Measurements from ENCODE around the gene RGS10.

The RGS10 gene

GRCh38 chr10:119542988-119543813 is 682 bp upstream of the RGS10 start:
- DNase-seq (ENCODE audit: low read depth, low spot score), result no peak
- peaks cover 5% of the 10 kb centered on the region for H3K4me1 ChIP-seq (ENCODE audit: insufficient read depth, insufficient read length)
- no peaks in the 10 kb centered on the region for H3K9me3 ChIP-seq (ENCODE audit: insufficient read depth, low read length)
- no peak for TF ChIP-seq ZNF274 (IDR thresholded peaks at IDR 0.05; ENCODE audit: low read depth, low read length)
- TF ChIP-seq SUZ12 (IDR thresholded peaks at IDR 0.05; ENCODE audit: extremely low read depth, insufficient read depth, insufficient read length), result no peak
- TF ChIP-seq YY1 (IDR thresholded peaks at IDR 0.05; ENCODE audit: insufficient read depth, insufficient read length), result no peak
- H3K27me3 ChIP-seq (ENCODE audit: insufficient read depth, insufficient read length), result peaks cover 25% of the 10 kb centered on the region
- peak overlapping the region; percentile 79 for H3K9ac ChIP-seq (ENCODE audit: insufficient read length, low read depth)
- H3K36me3 ChIP-seq (ENCODE audit: insufficient read depth, insufficient read length, low read length), result no peaks in the 10 kb centered on the region
- peak overlapping the region; percentile 55 for H3K4me3 ChIP-seq (ENCODE audit: insufficient read length, low read depth)

GRCh38 chr10:119541459-119542356 is 811 bp downstream of the RGS10 start:
- H3K4me1 ChIP-seq (ENCODE audit: insufficient read depth, insufficient read length), result peaks cover 5% of the 10 kb centered on the region
- DNase-seq (ENCODE audit: low read depth, low spot score), result no peak

GRCh38 chr10:119541046-119541445 is 1.5 kb downstream of the RGS10 start:
- Histone ChIP-seq H3K9me3 (ENCODE audit: insufficient read depth, low read length) (no peaks in the 10 kb centered on the region), H3K4me1 (ENCODE audit: insufficient read depth, insufficient read length) (peaks cover 5% of the 10 kb centered on the region), H3K4me3 (ENCODE audit: insufficient read length, low read depth) (no peak overlapping the region), H3K9ac (ENCODE audit: insufficient read length, low read depth) (no peak overlapping the region), H3K27me3 (ENCODE audit: insufficient read depth, insufficient read length) (peaks cover 25% of the 10 kb centered on the region), H3K36me3 (ENCODE audit: insufficient read depth, insufficient read length, low read length) (no peaks in the 10 kb centered on the region)
- TF ChIP-seq ZNF274 (IDR thresholded peaks at IDR 0.05; ENCODE audit: low read depth, low read length) (no peak), YY1 (IDR thresholded peaks at IDR 0.05; ENCODE audit: insufficient read depth, insufficient read length) (no peak), SUZ12 (IDR thresholded peaks at IDR 0.05; ENCODE audit: extremely low read depth, insufficient read depth, insufficient read length) (no peak)
- DNase-seq (ENCODE audit: low read depth, low spot score), result no peak

More at GRCh38 chr10:119541459-119542356, 811 bp downstream of the RGS10 start:
- H3K36me3 ChIP-seq (ENCODE audit: insufficient read depth, insufficient read length, low read length), result no peaks in the 10 kb centered on the region
- H3K9ac ChIP-seq (ENCODE audit: insufficient read length, low read depth), result peak overlapping the region; percentile 79
- peak overlapping the region; percentile 55 for H3K4me3 ChIP-seq (ENCODE audit: insufficient read length, low read depth)
- H3K27me3 ChIP-seq (ENCODE audit: insufficient read depth, insufficient read length), result peaks cover 25% of the 10 kb centered on the region
- TF ChIP-seq ZNF274 (IDR thresholded peaks at IDR 0.05; ENCODE audit: low read depth, low read length) (no peak), SUZ12 (IDR thresholded peaks at IDR 0.05; ENCODE audit: extremely low read depth, insufficient read depth, insufficient read length) (no peak), YY1 (IDR thresholded peaks at IDR 0.05; ENCODE audit: insufficient read depth, insufficient read length) (no peak)
- H3K9me3 ChIP-seq (ENCODE audit: insufficient read depth, low read length), result no peaks in the 10 kb centered on the region

GRCh38 chr10:119540038-119540437 is 2.5 kb downstream of the RGS10 start:
- no peak overlapping the region for H3K4me3 ChIP-seq (ENCODE audit: insufficient read length, low read depth)
- peaks cover 25% of the 10 kb centered on the region for H3K27me3 ChIP-seq (ENCODE audit: insufficient read depth, insufficient read length)
- H3K4me1 ChIP-seq (ENCODE audit: insufficient read depth, insufficient read length), result peaks cover 5% of the 10 kb centered on the region
- no peak overlapping the region for H3K9ac ChIP-seq (ENCODE audit: insufficient read length, low read depth)
- TF ChIP-seq SUZ12 (IDR thresholded peaks at IDR 0.05; ENCODE audit: extremely low read depth, insufficient read depth, insufficient read length), result no peak
- no peak for TF ChIP-seq YY1 (IDR thresholded peaks at IDR 0.05; ENCODE audit: insufficient read depth, insufficient read length)
- no peak for TF ChIP-seq ZNF274 (IDR thresholded peaks at IDR 0.05; ENCODE audit: low read depth, low read length)
- no peak for DNase-seq (ENCODE audit: low read depth, low spot score)
- H3K36me3 ChIP-seq (ENCODE audit: insufficient read depth, insufficient read length, low read length), result no peaks in the 10 kb centered on the region
- H3K9me3 ChIP-seq (ENCODE audit: insufficient read depth, low read length), result no peaks in the 10 kb centered on the region

GRCh38 chr10:119539359-119539825 is 3.1 kb downstream of the RGS10 start:
- Histone ChIP-seq H3K27me3 (ENCODE audit: insufficient read depth, insufficient read length) (peaks cover 25% of the 10 kb centered on the region), H3K9ac (ENCODE audit: insufficient read length, low read depth) (no peak overlapping the region), H3K4me3 (ENCODE audit: insufficient read length, low read depth) (no peak overlapping the region), H3K36me3 (ENCODE audit: insufficient read depth, insufficient read length, low read length) (no peaks in the 10 kb centered on the region), H3K4me1 (ENCODE audit: insufficient read depth, insufficient read length) (peaks cover 5% of the 10 kb centered on the region), H3K9me3 (ENCODE audit: insufficient read depth, low read length) (no peaks in the 10 kb centered on the region)
- no peak for TF ChIP-seq ZNF274 (IDR thresholded peaks at IDR 0.05; ENCODE audit: low read depth, low read length)
- TF ChIP-seq SUZ12 (IDR thresholded peaks at IDR 0.05; ENCODE audit: extremely low read depth, insufficient read depth, insufficient read length), result no peak
- TF ChIP-seq YY1 (IDR thresholded peaks at IDR 0.05; ENCODE audit: insufficient read depth, insufficient read length), result no peak
- no peak for DNase-seq (ENCODE audit: low read depth, low spot score)

GRCh38 chr10:119538632-119539358 is 3.7 kb downstream of the RGS10 start:
- Histone ChIP-seq H3K36me3 (ENCODE audit: insufficient read depth, insufficient read length, low read length) (no peaks in the 10 kb centered on the region), H3K9ac (ENCODE audit: insufficient read length, low read depth) (no peak overlapping the region), H3K9me3 (ENCODE audit: insufficient read depth, low read length) (no peaks in the 10 kb centered on the region), H3K4me3 (ENCODE audit: insufficient read length, low read depth) (no peak overlapping the region), H3K27me3 (ENCODE audit: insufficient read depth, insufficient read length) (peaks cover 25% of the 10 kb centered on the region), H3K4me1 (ENCODE audit: insufficient read depth, insufficient read length) (peaks cover 5% of the 10 kb centered on the region)
- TF ChIP-seq SUZ12 (IDR thresholded peaks at IDR 0.05; ENCODE audit: extremely low read depth, insufficient read depth, insufficient read length) (no peak), ZNF274 (IDR thresholded peaks at IDR 0.05; ENCODE audit: low read depth, low read length) (no peak), YY1 (IDR thresholded peaks at IDR 0.05; ENCODE audit: insufficient read depth, insufficient read length) (no peak)
- DNase-seq (ENCODE audit: low read depth, low spot score), result no peak
